ENCODE measurements around the gene CAPN5.

CAPN5 gene

DNA sequence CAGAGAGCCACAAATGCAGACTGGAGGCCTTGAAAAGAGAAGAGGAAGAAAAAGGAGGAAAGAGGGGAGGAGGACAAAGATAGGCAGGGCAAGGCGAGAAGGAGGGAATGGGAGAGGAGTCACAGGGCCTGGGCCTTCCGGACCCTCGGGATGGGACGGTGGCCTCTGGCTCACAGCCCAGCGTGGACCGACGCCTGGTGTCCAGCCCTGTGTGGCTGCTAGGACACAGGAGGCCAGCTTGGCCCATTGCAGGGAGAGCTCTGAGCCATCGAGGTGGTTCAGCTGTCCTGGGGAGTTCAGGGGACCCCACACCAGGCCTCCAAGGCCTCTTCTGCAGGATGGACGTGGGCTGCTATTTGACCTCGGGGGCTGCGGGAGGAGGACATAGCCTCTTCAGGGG is 70.7 kb downstream of the CAPN5 start:
- TF ChIP-seq CTCF (IDR thresholded peaks at IDR 0.05; ENCODE audit: insufficient read depth, low read length) = no peak
- no peak for TF ChIP-seq GABPA (IDR thresholded peaks at IDR 0.05; ENCODE audit: low read depth)
- no peak for TF ChIP-seq POLR2AphosphoS5 (IDR thresholded peaks at IDR 0.05; ENCODE audit: low read depth)
- TF ChIP-seq REST (IDR thresholded peaks at IDR 0.05; ENCODE audit: insufficient replicate concordance, low read depth) = no peak
- no peak for TF ChIP-seq SPI1 (IDR thresholded peaks at IDR 0.05; ENCODE audit: borderline replicate concordance, low read depth)
- DNase-seq (ENCODE audit: low read depth in 1 of 2, low spot score in 1 of 2) = no peak
- Histone ChIP-seq H3K4me3 (replicated peaks; ENCODE audit: insufficient read depth, low read length) (no peak overlapping the region), H3K27ac (replicated peaks) (no peak overlapping the region), H3K27me3 (ENCODE audit: insufficient read depth, poor library complexity, severe bottlenecking) (no peaks in the 10 kb centered on the region)

GRCh38 chr11:77138106-77138649 is 71.4 kb downstream of the CAPN5 start:
- no peak for DNase-seq (ENCODE audit: low read depth in 1 of 2, low spot score in 1 of 2)
- Histone ChIP-seq H3K4me3 (replicated peaks; ENCODE audit: insufficient read depth, low read length) (no peak overlapping the region), H3K27ac (replicated peaks) (no peak overlapping the region), H3K27me3 (ENCODE audit: insufficient read depth, poor library complexity, severe bottlenecking) (no peaks in the 10 kb centered on the region)
- no peak for TF ChIP-seq SPI1 (IDR thresholded peaks at IDR 0.05; ENCODE audit: borderline replicate concordance, low read depth)
- TF ChIP-seq POLR2AphosphoS5 (IDR thresholded peaks at IDR 0.05; ENCODE audit: low read depth) = no peak
- TF ChIP-seq REST (IDR thresholded peaks at IDR 0.05; ENCODE audit: insufficient replicate concordance, low read depth) = no peak
- no peak for TF ChIP-seq GABPA (IDR thresholded peaks at IDR 0.05; ENCODE audit: low read depth)
- TF ChIP-seq CTCF (IDR thresholded peaks at IDR 0.05; ENCODE audit: insufficient read depth, low read length) = no peak

DNA sequence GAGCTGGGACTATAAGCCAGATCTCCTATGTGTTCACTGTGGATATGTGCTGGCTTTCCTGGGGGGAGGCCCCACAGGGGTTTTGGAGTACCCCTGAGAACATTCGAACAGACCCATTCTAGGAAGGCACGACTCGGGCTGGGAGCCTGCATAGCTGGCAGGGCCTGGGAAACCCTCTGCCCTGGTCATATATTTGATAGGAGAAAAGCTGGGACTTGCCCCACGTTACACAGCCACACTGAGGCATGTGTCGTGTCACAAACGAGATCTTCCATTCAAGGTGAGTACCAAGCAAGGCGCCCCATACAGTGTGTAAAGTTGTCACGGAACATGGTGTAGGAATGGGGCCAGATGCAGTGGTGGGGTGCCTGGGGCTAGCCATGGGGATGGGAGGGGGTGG is 72.4 kb downstream of the CAPN5 start:
- H3K27ac ChIP-seq (replicated peaks) = no peak overlapping the region
- no peaks in the 10 kb centered on the region for H3K27me3 ChIP-seq (ENCODE audit: insufficient read depth, poor library complexity, severe bottlenecking)
- H3K4me3 ChIP-seq (replicated peaks; ENCODE audit: insufficient read depth, low read length) = no peak overlapping the region
- DNase-seq (ENCODE audit: low read depth in 1 of 2, low spot score in 1 of 2) = no peak
- TF ChIP-seq SPI1 (IDR thresholded peaks at IDR 0.05; ENCODE audit: borderline replicate concordance, low read depth) (no peak), POLR2AphosphoS5 (IDR thresholded peaks at IDR 0.05; ENCODE audit: low read depth) (no peak), CTCF (IDR thresholded peaks at IDR 0.05; ENCODE audit: insufficient read depth, low read length) (no peak), GABPA (IDR thresholded peaks at IDR 0.05; ENCODE audit: low read depth) (no peak), REST (IDR thresholded peaks at IDR 0.05; ENCODE audit: insufficient replicate concordance, low read depth) (no peak)

Measured in HL-60 (cell line).